GM23338 (cell line): ENCODE results near the gene MINDY1. TPM values are rescaled to one million over a fixed set of nuclear protein-coding genes. Genes with fewer than 3 reads are reported as not detected.
A peak's percentile ranks its signal among the peaks of the same experiment; 100 is the strongest.

Experiments
- ATAC-seq: fragments of 200-7000 bp; cut with Tn5 transposase; 3 replicates; pipeline ENCODE4 v1.9.1; 2020
- DNase-seq: peaks from one replicate; pipeline ENCODE4 v3.0.0-alpha.2; 2015; ENCODE audit warnings: low spot score
- H2AFZ ChIP-seq: fragments of 200-600 bp; sonication (generic); 2 replicates; pipeline ENCODE4 v1.8.0; 2016; ENCODE audit warnings: antibody characterized with exemption, mild to moderate bottlenecking, moderate library complexity
- H3F3A ChIP-seq: fragments of 200-600 bp; sonication (generic); replicated peaks from 2 replicates; pipeline ENCODE4 v1.8.0; 2017; ENCODE audit warnings: antibody characterized with exemption, mixed run types, low read depth
- H3K27ac ChIP-seq: fragments of 200-600 bp; sonication (generic); 2 replicates; pipeline ENCODE4 v1.6.1; 2016; ENCODE audit warnings: low read depth
- H3K27me3 ChIP-seq: fragments of 200-600 bp; sonication (generic); 2 replicates; pipeline ENCODE4 v1.8.0; 2016; ENCODE audit warnings: mild to moderate bottlenecking, mixed run types, moderate library complexity; ENCODE audit not compliant: insufficient read depth
- H3K36me3 ChIP-seq: fragments of 200-600 bp; sonication (generic); 2 replicates; pipeline ENCODE4 v1.8.0; 2016; ENCODE audit warnings: mild to moderate bottlenecking; ENCODE audit not compliant: insufficient read depth
- H3K4me1 ChIP-seq: fragments of 200-600 bp; sonication (generic); 2 replicates; pipeline ENCODE4 v1.8.0; 2016; ENCODE audit warnings: mild to moderate bottlenecking, moderate library complexity; ENCODE audit not compliant: insufficient read depth
- H3K4me2 ChIP-seq: fragments of 200-600 bp; sonication (generic); 2 replicates; pipeline ENCODE4 v1.7.1; 2017; ENCODE audit warnings: mixed run types
- H3K4me3 ChIP-seq: fragments of 200-600 bp; sonication (generic); 2 replicates; pipeline ENCODE4 v1.6.1; 2016; ENCODE audit warnings: mixed run types
- H3K79me2 ChIP-seq: fragments of 200-600 bp; sonication (generic); replicated peaks from 2 replicates; pipeline ENCODE4 v1.8.0; 2017; ENCODE audit warnings: mild to moderate bottlenecking; ENCODE audit not compliant: insufficient read depth
- H3K9me2 ChIP-seq: fragments of 200-600 bp; sonication (generic); 2 replicates; pipeline ENCODE4 v1.8.0; 2017; ENCODE audit not compliant: insufficient read depth
- H4K20me1 ChIP-seq: fragments of 200-600 bp; sonication (generic); replicated peaks from 2 replicates; pipeline ENCODE4 v1.8.0; 2017; ENCODE audit warnings: mild to moderate bottlenecking; ENCODE audit not compliant: insufficient read depth
- H3K27ac Mint-ChIP-seq: 2 replicates; pipeline ENCODE4 v1.8.0; 2020; ENCODE audit warnings: inconsistent platforms, mild to moderate bottlenecking, moderate library complexity, mixed read lengths
- H3K27me3 Mint-ChIP-seq: 3 replicates; pipeline ENCODE4 v1.8.0; 2022; ENCODE audit warnings: low read depth, mild to moderate bottlenecking, moderate library complexity, mixed read lengths, inconsistent platforms; ENCODE audit not compliant: insufficient read depth, poor library complexity
- H3K36me3 Mint-ChIP-seq: 3 replicates; pipeline ENCODE4 v1.8.0; 2021; ENCODE audit warnings: low read depth, mild to moderate bottlenecking, inconsistent platforms, moderate library complexity, mixed read lengths
- H3K4me1 Mint-ChIP-seq: 3 replicates; pipeline ENCODE4 v1.8.0; 2020; ENCODE audit warnings: mild to moderate bottlenecking, inconsistent platforms, mixed read lengths
- H3K4me3 Mint-ChIP-seq: 3 replicates; pipeline ENCODE4 v1.8.0; 2021; ENCODE audit warnings: moderate library complexity, mild to moderate bottlenecking, inconsistent platforms, mixed read lengths
- H3K9me3 Mint-ChIP-seq: 3 replicates; pipeline ENCODE4 v1.8.0; 2020; ENCODE audit warnings: moderate library complexity, mild to moderate bottlenecking, inconsistent platforms, mixed read lengths
- EZH2 ChIP-seq: fragments of 200-600 bp; sonication (generic); IDR thresholded peaks from one replicate; pipeline ENCODE4 v1.8.0; 2017; ENCODE audit warnings: antibody characterized with exemption, mild to moderate bottlenecking, low read depth; ENCODE audit not compliant: unreplicated experiment
- NANOG ChIP-seq: IDR thresholded peaks from 2 replicates; pipeline ENCODE4 v1.6.1; 2016; ENCODE audit warnings: antibody characterized with exemption, borderline replicate concordance
- STAT1 ChIP-seq: IDR thresholded peaks from one replicate; pipeline ENCODE4 v1.6.1; 2016; ENCODE audit warnings: antibody characterized with exemption; ENCODE audit not compliant: unreplicated experiment
- ZNF331 ChIP-seq: fragments of 250-450 bp; sonication (Bioruptor Pico); IDR thresholded peaks from 2 replicates; pipeline ENCODE4 v1.5.0; 2020; ENCODE audit warnings: low read depth, mild to moderate bottlenecking, moderate library complexity
- polyA plus RNA-seq: library from polyadenylated mRNA; unstranded; fragments of >200 nt; fragmentation: Nextera tagmentation; extraction: Ambion mirVana; gene quantifications from 2 replicates; pipeline ENCODE4 v1.2.1, GENCODE V29; 2016
- total RNA-seq: library from RNA; depleted of rRNA; stranded (reverse); fragments of >200 nt; shearing (Covaris generic); gene quantifications from 2 replicates; pipeline ENCODE4 v1.2.3, GENCODE V29; 2014
- TF ChIP-seq, protein P1 (sequence below): fragments of 250-450 bp; sonication (Bioruptor Pico); IDR thresholded peaks from 2 replicates; pipeline ENCODE4 v1.5.0; 2020; ENCODE audit warnings: mild to moderate bottlenecking, moderate library complexity
- TF ChIP-seq, protein P2 (sequence below), 2 experiments: fragments of 200-600 bp in 1 of 2; sonication (generic) in 1 of 2; conservative IDR thresholded peaks; 2 replicates each; pipeline versions ENCODE4 v1.5.1 to v1.6.1; 2016 to 2017; ENCODE audit warnings: antibody characterized with exemption in 2 of 2, low read depth in 2 of 2, mild to moderate bottlenecking in 2 of 2, moderate library complexity in 1 of 2
- TF ChIP-seq, protein P3 (sequence below): IDR thresholded peaks from one replicate; pipeline ENCODE4 v1.6.1; 2018; ENCODE audit warnings: antibody characterized with exemption; ENCODE audit not compliant: unreplicated experiment

MINDY1 gene
- total and polyA plus RNA-seq, 2 experiments from 2014 or later: 4.5 to 10.3 TPM

DNA sequence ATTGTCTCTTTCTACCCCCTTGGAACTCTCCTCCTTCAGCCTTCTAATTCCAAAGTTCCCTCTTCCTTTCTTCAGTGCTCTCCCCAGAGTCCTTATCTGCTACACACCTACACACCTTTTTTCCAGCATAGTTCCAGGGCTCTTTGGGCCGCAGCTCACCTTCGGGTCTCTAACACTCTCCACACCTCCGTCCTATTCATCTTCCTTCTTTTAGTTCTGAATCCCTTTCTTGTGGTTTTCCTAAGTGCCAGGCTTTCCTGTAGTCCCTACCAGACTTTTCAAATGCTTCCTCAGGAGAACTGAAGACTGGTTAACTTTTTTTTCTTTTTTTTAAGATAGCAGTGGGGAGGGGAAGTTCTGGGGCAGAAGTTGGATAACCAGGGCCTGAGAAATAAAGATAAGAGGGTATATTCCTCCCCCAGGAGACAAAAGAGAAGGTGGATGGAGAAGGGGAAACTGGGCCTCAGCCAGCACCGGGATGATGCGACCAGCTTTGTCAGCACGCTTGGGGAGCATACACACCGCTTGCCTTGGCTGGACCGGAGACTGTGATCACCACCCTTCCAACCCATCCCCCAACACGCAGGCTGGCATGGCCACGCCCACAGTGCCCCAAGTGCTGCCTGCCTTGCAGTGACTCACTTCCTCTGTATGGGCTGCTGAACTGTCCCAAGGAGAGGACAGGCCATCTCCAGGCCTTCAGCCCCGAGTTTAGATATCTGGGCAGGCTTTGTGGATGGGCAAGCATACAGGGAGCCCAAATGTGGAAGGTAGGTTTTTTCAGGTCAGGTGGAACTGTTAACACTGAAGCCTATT lies 29.6 kb downstream of the MINDY1 start (continued):
- TF ChIP-seq, protein P1, sequence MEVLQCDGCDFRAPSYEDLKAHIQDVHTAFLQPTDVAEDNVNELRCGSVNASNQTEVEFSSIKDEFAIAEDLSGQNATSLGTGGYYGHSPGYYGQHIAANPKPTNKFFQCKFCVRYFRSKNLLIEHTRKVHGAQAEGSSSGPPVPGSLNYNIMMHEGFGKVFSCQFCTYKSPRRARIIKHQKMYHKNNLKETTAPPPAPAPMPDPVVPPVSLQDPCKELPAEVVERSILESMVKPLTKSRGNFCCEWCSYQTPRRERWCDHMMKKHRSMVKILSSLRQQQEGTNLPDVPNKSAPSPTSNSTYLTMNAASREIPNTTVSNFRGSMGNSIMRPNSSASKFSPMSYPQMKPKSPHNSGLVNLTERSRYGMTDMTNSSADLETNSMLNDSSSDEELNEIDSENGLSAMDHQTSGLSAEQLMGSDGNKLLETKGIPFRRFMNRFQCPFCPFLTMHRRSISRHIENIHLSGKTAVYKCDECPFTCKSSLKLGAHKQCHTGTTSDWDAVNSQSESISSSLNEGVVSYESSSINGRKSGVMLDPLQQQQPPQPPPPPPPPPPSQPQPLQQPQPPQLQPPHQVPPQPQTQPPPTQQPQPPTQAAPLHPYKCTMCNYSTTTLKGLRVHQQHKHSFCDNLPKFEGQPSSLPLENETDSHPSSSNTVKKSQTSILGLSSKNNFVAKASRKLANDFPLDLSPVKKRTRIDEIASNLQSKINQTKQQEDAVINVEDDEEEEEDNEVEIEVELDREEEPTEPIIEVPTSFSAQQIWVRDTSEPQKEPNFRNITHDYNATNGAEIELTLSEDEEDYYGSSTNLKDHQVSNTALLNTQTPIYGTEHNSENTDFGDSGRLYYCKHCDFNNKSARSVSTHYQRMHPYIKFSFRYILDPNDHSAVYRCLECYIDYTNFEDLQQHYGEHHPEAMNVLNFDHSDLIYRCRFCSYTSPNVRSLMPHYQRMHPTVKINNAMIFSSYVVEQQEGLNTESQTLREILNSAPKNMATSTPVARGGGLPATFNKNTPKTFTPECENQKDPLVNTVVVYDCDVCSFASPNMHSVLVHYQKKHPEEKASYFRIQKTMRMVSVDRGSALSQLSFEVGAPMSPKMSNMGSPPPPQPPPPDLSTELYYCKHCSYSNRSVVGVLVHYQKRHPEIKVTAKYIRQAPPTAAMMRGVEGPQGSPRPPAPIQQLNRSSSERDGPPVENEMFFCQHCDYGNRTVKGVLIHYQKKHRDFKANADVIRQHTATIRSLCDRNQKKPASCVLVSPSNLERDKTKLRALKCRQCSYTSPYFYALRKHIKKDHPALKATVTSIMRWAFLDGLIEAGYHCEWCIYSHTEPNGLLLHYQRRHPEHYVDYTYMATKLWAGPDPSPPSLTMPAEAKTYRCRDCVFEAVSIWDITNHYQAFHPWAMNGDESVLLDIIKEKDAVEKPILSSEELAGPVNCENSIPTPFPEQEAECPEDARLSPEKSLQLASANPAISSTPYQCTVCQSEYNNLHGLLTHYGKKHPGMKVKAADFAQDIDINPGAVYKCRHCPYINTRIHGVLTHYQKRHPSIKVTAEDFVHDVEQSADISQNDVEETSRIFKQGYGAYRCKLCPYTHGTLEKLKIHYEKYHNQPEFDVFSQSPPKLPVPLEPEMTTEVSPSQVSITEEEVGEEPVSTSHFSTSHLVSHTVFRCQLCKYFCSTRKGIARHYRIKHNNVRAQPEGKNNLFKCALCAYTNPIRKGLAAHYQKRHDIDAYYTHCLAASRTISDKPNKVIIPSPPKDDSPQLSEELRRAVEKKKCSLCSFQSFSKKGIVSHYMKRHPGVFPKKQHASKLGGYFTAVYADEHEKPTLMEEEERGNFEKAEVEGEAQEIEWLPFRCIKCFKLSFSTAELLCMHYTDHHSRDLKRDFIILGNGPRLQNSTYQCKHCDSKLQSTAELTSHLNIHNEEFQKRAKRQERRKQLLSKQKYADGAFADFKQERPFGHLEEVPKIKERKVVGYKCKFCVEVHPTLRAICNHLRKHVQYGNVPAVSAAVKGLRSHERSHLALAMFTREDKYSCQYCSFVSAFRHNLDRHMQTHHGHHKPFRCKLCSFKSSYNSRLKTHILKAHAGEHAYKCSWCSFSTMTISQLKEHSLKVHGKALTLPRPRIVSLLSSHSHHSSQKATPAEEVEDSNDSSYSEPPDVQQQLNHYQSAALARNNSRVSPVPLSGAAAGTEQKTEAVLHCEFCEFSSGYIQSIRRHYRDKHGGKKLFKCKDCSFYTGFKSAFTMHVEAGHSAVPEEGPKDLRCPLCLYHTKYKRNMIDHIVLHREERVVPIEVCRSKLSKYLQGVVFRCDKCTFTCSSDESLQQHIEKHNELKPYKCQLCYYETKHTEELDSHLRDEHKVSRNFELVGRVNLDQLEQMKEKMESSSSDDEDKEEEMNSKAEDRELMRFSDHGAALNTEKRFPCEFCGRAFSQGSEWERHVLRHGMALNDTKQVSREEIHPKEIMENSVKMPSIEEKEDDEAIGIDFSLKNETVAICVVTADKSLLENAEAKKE: 0 out of 2 replicates have a peak, but pooled peaks have one; percentile 16

DNA sequence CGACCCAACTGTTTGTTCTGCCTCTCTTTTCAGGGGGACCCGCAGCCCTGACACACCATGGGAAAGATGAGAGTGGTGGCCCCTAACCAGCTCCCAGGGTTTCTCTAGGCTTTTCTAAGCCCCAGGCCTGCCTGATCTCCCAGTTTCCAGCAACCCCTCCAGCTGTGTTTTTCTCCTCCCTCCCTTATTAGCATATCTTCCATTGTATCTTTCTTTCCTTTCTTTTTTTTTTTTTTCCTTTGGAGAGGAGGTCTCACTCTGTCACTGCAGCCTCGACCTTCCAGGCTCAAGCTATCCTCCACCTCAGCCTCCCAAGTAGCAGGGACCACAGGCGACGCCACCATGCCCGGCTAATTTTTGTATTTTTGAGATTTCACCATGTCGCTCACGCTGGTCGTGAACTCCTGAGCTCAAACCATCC lies 30.3 kb downstream of the MINDY1 start:
- peak; percentile 2; the same call in 2 of the 3 replicates for ATAC-seq
- H3K4me3 ChIP-seq: peak overlapping the region; percentile 88
- peak overlapping the region; percentile 86 for H3K27ac ChIP-seq
- peaks cover 6% of the 10 kb centered on the region; the same call in 1 of the 2 replicates for H4K20me1 ChIP-seq
- H3K9me2 ChIP-seq: no peaks in the 10 kb centered on the region
- H3K9me3 Mint-ChIP-seq: peaks cover 4% of the 10 kb centered on the region; the same call in 1 of the 3 replicates
- H3K4me3 Mint-ChIP-seq: peak overlapping the region; percentile 78
- peak overlapping the region; percentile 59; the same call in 1 of the 2 replicates for H3K27ac Mint-ChIP-seq
- peak; percentile 58 for DNase-seq
- peaks cover 12% of the 10 kb centered on the region for H3F3A ChIP-seq
- H3K27me3 ChIP-seq: 0 out of 2 replicates have a peak, but pooled peaks cover 3% of the 10 kb centered on the region
- H3K36me3 Mint-ChIP-seq: peaks cover 12% of the 10 kb centered on the region; the same call in 1 of the 3 replicates
- peaks cover 61% of the 10 kb centered on the region for H3K4me1 Mint-ChIP-seq
- peaks cover 59% of the 10 kb centered on the region for H3K4me1 ChIP-seq
- H3K27me3 Mint-ChIP-seq: peaks cover 24% of the 10 kb centered on the region
- H3K79me2 ChIP-seq: peaks cover 36% of the 10 kb centered on the region
- no peaks in the 10 kb centered on the region for H3K36me3 ChIP-seq
- H2AFZ ChIP-seq: 0 out of 2 replicates have a peak overlapping the region, but pooled peaks have one; percentile 72
- peak overlapping the region; percentile 94 for H3K4me2 ChIP-seq
- TF ChIP-seq STAT1 (no peak), NANOG (no peak), EZH2 (no peak), ZNF331 (CRISPR knock-in tag) (no peak)
- TF ChIP-seq, protein P2, sequence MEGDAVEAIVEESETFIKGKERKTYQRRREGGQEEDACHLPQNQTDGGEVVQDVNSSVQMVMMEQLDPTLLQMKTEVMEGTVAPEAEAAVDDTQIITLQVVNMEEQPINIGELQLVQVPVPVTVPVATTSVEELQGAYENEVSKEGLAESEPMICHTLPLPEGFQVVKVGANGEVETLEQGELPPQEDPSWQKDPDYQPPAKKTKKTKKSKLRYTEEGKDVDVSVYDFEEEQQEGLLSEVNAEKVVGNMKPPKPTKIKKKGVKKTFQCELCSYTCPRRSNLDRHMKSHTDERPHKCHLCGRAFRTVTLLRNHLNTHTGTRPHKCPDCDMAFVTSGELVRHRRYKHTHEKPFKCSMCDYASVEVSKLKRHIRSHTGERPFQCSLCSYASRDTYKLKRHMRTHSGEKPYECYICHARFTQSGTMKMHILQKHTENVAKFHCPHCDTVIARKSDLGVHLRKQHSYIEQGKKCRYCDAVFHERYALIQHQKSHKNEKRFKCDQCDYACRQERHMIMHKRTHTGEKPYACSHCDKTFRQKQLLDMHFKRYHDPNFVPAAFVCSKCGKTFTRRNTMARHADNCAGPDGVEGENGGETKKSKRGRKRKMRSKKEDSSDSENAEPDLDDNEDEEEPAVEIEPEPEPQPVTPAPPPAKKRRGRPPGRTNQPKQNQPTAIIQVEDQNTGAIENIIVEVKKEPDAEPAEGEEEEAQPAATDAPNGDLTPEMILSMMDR (conservative IDR thresholded peaks at IDR 0.05; ENCODE audit: low read depth in 2 of 2): no peak
- TF ChIP-seq, protein P3, sequence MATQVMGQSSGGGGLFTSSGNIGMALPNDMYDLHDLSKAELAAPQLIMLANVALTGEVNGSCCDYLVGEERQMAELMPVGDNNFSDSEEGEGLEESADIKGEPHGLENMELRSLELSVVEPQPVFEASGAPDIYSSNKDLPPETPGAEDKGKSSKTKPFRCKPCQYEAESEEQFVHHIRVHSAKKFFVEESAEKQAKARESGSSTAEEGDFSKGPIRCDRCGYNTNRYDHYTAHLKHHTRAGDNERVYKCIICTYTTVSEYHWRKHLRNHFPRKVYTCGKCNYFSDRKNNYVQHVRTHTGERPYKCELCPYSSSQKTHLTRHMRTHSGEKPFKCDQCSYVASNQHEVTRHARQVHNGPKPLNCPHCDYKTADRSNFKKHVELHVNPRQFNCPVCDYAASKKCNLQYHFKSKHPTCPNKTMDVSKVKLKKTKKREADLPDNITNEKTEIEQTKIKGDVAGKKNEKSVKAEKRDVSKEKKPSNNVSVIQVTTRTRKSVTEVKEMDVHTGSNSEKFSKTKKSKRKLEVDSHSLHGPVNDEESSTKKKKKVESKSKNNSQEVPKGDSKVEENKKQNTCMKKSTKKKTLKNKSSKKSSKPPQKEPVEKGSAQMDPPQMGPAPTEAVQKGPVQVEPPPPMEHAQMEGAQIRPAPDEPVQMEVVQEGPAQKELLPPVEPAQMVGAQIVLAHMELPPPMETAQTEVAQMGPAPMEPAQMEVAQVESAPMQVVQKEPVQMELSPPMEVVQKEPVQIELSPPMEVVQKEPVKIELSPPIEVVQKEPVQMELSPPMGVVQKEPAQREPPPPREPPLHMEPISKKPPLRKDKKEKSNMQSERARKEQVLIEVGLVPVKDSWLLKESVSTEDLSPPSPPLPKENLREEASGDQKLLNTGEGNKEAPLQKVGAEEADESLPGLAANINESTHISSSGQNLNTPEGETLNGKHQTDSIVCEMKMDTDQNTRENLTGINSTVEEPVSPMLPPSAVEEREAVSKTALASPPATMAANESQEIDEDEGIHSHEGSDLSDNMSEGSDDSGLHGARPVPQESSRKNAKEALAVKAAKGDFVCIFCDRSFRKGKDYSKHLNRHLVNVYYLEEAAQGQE: no peak
